Measurements from ENCODE around the gene LMTK2.

Gene LMTK2

DNA sequence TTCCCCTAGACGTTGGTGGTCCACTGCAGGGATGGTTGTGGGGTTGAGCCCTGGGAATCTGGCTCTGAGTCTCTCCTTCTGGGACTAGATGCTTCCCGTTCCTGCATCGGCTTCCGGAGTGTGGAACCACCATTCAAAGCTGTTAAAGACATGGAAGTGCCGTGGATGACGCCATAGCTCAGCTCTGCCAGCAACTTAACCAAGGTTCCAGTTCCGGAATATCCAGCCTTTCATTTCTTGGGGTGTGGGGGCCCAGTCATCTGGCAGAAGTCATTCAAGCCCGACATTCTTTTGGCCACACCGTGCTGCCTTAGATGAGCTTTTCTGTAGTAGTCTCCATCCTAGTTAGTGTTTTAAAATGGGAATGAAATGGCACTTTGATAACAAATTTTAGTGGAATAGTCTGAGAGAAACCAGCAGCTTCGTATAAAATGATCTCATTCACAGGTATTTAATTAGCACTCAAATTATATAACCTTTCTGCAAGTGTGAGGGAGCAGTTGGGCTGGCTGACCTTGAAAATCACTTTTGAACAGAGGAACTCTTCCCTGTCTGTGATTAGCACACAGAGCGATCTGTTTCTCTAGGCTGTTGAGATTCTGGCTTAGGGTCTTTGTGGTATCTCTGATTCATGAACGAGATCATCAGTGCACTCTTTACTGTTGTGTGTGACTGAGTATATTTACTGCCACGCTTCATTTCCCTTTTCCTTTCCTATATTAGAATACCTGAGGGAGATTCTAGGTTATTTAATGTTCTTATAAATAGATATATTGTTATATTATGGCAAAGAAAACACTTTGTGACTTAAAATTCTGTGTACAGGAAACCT, 19.9 kb downstream of the LMTK2 start:
- Histone ChIP-seq H3K4me1 (ENCODE audit: control extremely low read depth in 1 of 4, control insufficient read depth in 4 of 4, insufficient read depth in 4 of 4, low read length in 3 of 4) (peaks cover 7 to 12% (median 9%) of the 10 kb centered on the region in 4 experiments), H3K27ac (ENCODE audit: insufficient read depth in 1 of 2, low read depth in 1 of 2, low read length in 2 of 2, poor library complexity in 1 of 2, severe bottlenecking in 2 of 2) (no peak overlapping the region), H3K36me3 (ENCODE audit: control insufficient read depth in 4 of 4, insufficient read depth in 4 of 4, low read length in 3 of 4) (no peaks in the 10 kb centered on the region), H3K4me3 (ENCODE audit: control insufficient read depth in 1 of 7, extremely low read depth in 1 of 7, insufficient read depth in 4 of 7, low read depth in 2 of 7, low read length in 6 of 7) (no peak overlapping the region), H3K27me3 (replicated peaks in 2 of 5; ENCODE audit: control insufficient read depth in 4 of 5, insufficient read depth in 5 of 5, low read length in 4 of 5) (peaks cover 0 to 12% (median 7%) of the 10 kb centered on the region in 5 experiments), H3K9me3 (ENCODE audit: control extremely low read depth in 1 of 5, control insufficient read depth in 4 of 5, insufficient read depth in 2 of 5, low read depth in 1 of 5, low read length in 4 of 5) (no peaks in the 10 kb centered on the region)
- DNase-seq: no peak
- ChIA-PET CTCF (interaction anchor here (0.8 kb wide), 1 partner anchor 16 kb away, joined by 3 read pairs; no protein-coding TSS in a partner anchor), POLR2A (no interaction called here)
- 99% methylated on average over 7 of the region's 13 CpGs for WGBS (ENCODE audit: insufficient coverage)

DNA sequence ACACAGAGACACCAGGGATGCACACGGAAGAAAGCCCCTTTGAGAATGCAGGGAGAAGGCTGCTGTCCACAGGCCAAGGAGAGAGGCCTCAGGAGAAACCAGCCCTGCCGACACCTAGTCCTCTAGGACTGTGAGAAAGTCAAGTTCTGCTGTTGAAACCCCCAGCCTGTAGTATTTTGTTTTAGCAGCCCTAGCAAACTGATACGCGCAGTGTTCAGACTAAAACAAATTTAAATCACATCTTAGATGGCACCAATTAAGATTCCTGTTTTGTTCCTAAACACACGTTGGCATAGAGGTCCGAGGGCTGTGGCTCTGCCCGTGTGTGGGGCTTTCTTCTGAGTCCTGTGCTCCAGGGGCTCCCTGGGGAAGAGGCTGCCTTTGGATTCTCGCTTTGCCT, 21.7 kb downstream of the LMTK2 start:
- peaks cover 0 to 12% (median 7%) of the 10 kb centered on the region in 5 experiments for H3K27me3 ChIP-seq (replicated peaks in 2 of 5; ENCODE audit: control insufficient read depth in 4 of 5, insufficient read depth in 5 of 5, low read length in 4 of 5)
- ChIA-PET CTCF (interaction anchor here (1.6 to 9.0 kb wide), 2 partner anchors 18 to 22 kb away, joined by 3 to 73 read pairs; partner anchors contain the start of gene LMTK2), POLR2A (no interaction called here)
- H3K9me3 ChIP-seq (ENCODE audit: control extremely low read depth in 1 of 5, control insufficient read depth in 4 of 5, insufficient read depth in 2 of 5, low read depth in 1 of 5, low read length in 4 of 5): no peaks in the 10 kb centered on the region
- no peak for DNase-seq
- WGBS (ENCODE audit: insufficient coverage): 96% methylated on average over 8 of the region's 8 CpGs
- no peak overlapping the region for H3K4me3 ChIP-seq (ENCODE audit: control insufficient read depth in 1 of 7, extremely low read depth in 1 of 7, insufficient read depth in 4 of 7, low read depth in 2 of 7, low read length in 6 of 7)
- H3K4me1 ChIP-seq (ENCODE audit: control extremely low read depth in 1 of 4, control insufficient read depth in 4 of 4, insufficient read depth in 4 of 4, low read length in 3 of 4): peaks cover 20 to 25% (median 25%) of the 10 kb centered on the region in 4 experiments
- H3K36me3 ChIP-seq (ENCODE audit: control insufficient read depth in 4 of 4, insufficient read depth in 4 of 4, low read length in 3 of 4): no peaks in the 10 kb centered on the region
- no peak overlapping the region for H3K27ac ChIP-seq (ENCODE audit: insufficient read depth in 1 of 2, low read depth in 1 of 2, low read length in 2 of 2, poor library complexity in 1 of 2, severe bottlenecking in 2 of 2)

DNA sequence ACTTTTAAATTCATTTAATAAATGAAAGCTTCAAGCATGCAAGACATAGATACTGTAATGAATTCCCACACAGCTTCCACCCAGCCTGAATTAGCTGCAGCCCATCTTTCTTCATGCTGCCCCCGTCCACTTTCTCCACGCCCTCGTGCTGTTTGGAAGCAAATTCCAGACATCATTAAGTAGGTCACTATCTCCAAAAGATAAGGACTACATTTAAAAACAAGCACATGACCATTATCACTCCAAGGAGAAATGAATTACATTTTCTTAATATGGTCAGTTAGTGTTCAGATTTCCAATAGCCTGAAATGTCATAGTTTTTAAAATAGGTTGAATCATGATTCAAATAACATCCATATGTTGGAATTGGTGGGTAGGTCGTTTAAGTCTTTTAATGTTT, 24.3 kb downstream of the LMTK2 start:
- CTCF ChIA-PET: interaction anchor here (1.4 to 9.0 kb wide), 7 partner anchors 9 to 109 kb away, joined by 4 to 73 read pairs (median 6); partner anchors contain the start of gene LMTK2
- peaks cover 35 to 50% (median 42%) of the 10 kb centered on the region in 4 experiments for H3K4me1 ChIP-seq (ENCODE audit: control extremely low read depth in 1 of 4, control insufficient read depth in 4 of 4, insufficient read depth in 4 of 4, low read length in 3 of 4)
- no peaks in the 10 kb centered on the region for H3K9me3 ChIP-seq (ENCODE audit: control extremely low read depth in 1 of 5, control insufficient read depth in 4 of 5, insufficient read depth in 2 of 5, low read depth in 1 of 5, low read length in 4 of 5)
- peaks cover 0 to 22% (median 10%) of the 10 kb centered on the region in 5 experiments for H3K27me3 ChIP-seq (replicated peaks in 2 of 5; ENCODE audit: control insufficient read depth in 4 of 5, insufficient read depth in 5 of 5, low read length in 4 of 5)
- DNase-seq: no peak
- H3K27ac ChIP-seq (ENCODE audit: insufficient read depth in 1 of 2, low read depth in 1 of 2, low read length in 2 of 2, poor library complexity in 1 of 2, severe bottlenecking in 2 of 2): no peak overlapping the region
- H3K36me3 ChIP-seq (ENCODE audit: control insufficient read depth in 4 of 4, insufficient read depth in 4 of 4, low read length in 3 of 4): no peaks in the 10 kb centered on the region
- POLR2A ChIA-PET: no interaction called here
- no peak overlapping the region for H3K4me3 ChIP-seq (ENCODE audit: control insufficient read depth in 1 of 7, extremely low read depth in 1 of 7, insufficient read depth in 4 of 7, low read depth in 2 of 7, low read length in 6 of 7)
- 100% methylated on average over 3 of the region's 4 CpGs for WGBS (ENCODE audit: insufficient coverage)

DNA sequence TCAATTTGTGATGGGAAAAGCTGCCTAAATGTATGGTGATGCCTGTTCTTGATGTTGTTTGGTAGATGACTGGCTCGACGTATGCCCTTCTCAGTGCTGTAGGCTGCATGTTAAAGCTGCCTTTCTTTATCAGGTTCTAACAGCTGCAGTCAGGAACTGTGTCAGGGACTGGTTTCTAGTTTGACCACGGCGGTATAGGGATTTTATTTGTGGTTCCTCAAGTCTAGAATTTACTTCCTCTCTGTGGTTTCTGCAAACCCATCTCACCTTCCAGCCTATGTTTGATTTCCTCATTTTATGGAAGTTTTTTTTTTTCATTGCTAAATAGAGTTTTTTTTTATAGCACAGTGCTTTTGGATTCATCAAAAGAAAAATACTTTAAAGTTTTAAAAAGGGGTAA, 26.5 kb downstream of the LMTK2 start:
- no peaks in the 10 kb centered on the region for H3K9me3 ChIP-seq (ENCODE audit: control extremely low read depth in 1 of 5, control insufficient read depth in 4 of 5, insufficient read depth in 2 of 5, low read depth in 1 of 5, low read length in 4 of 5)
- peaks cover 34 to 52% (median 46%) of the 10 kb centered on the region in 4 experiments for H3K4me1 ChIP-seq (ENCODE audit: control extremely low read depth in 1 of 4, control insufficient read depth in 4 of 4, insufficient read depth in 4 of 4, low read length in 3 of 4)
- H3K36me3 ChIP-seq (ENCODE audit: control insufficient read depth in 4 of 4, insufficient read depth in 4 of 4, low read length in 3 of 4): peaks cover 0 to 3% (median 0%) of the 10 kb centered on the region in 4 experiments
- H3K27me3 ChIP-seq (replicated peaks in 2 of 5; ENCODE audit: control insufficient read depth in 4 of 5, insufficient read depth in 5 of 5, low read length in 4 of 5): peaks cover 0 to 26% (median 13%) of the 10 kb centered on the region in 5 experiments
- CTCF ChIA-PET: interaction anchor here (1.0 to 9.0 kb wide), 5 partner anchors 13 to 1015 kb away, joined by 3 to 73 read pairs (median 5); partner anchors contain the start of gene SDHAF3
- peak overlapping the region in 1 of 7 experiments; percentile 37 for H3K4me3 ChIP-seq (ENCODE audit: control insufficient read depth in 1 of 7, extremely low read depth in 1 of 7, insufficient read depth in 4 of 7, low read depth in 2 of 7, low read length in 6 of 7)
- DNase-seq: peak; percentile 97 to 99 (median 99)
- H3K27ac ChIP-seq (ENCODE audit: insufficient read depth in 1 of 2, low read depth in 1 of 2, low read length in 2 of 2, poor library complexity in 1 of 2, severe bottlenecking in 2 of 2): peak overlapping the region in 1 of 2 experiments; percentile 17
- WGBS (ENCODE audit: insufficient coverage): no CpG with 5 or more reads among the region's 4 CpGs
- POLR2A ChIA-PET: interaction anchor here (0.6 to 0.7 kb wide), 2 partner anchors 12 to 497 kb away, joined by 3 to 6 read pairs; no protein-coding TSS in a partner anchor

DNA sequence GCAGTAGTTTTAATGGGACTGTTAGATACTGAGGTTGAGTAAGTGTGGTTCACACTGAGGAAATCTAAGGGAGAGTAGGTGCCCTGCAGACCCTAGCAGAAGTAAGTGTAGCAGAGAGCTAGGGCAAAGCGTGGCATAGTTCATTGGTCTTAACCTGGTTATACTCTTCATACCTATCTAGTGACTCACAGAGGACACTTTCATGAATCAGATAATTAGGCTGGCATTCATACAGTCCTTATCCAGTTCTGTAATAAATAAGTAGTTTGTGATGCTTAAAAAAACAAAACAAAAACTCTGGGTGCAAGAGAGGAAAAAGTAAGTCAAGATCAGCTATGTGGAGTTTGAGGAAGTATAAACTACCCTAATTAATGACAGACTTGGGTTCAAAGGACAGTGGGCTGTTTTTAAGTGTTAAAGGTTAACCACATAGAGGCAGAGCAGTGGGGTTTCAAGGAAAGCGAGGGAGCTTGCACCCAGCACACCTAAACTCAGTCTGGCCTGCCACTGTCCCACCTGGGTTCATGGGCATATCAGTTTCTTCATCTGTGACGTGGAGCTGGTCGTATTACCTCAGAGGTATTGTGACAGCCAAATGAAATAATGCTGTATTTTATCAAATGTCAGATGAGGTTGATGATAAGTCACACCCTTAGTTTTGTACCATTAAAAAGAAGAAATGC, 27.1 kb downstream of the LMTK2 start:
- WGBS (ENCODE audit: insufficient coverage): 0% methylated on average over 3 of the region's 4 CpGs
- POLR2A ChIA-PET: no interaction called here

DNA sequence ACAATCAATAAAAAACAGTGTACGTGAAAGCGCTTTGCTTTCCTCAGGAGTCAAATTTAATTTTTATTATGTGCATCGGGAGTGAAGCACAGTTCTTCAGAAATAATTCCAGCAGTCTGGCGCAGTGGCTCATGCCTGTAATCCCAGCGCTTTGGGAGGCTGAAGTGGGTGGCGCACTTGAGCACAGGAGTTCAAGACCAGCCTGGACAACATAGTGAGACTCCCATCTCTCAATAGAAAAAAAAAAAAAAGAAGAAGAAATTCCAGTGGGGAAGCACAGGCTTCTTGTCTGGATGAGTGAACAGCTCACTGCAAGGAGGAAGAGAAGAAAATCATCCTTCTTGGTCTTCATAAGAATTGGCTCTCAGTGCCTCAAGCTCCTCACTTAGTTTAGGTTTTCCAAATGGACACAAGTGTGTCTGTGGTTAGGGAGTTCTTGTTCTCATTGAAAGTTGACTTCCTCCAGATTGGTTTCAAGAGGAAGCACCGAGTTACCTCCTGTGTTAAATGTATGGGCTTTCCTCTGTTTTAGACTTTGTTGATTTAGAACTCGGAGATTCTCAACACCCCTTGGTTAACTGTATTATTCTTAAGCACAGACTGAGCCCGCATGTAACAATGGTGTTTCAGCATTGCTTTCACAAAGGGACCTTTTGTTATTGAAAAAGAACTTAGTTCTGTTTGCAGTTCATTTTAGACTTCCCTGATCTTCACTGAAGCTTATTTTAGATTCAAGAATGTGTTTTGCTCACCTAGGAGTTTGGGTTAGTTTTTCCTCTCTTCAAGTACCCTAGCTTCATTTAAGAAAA, 28.0 kb downstream of the LMTK2 start:
- no peaks in the 10 kb centered on the region for H3K9me3 ChIP-seq (ENCODE audit: control extremely low read depth in 1 of 5, control insufficient read depth in 4 of 5, insufficient read depth in 2 of 5, low read depth in 1 of 5, low read length in 4 of 5)
- POLR2A ChIA-PET: interaction anchor here (0.6 kb wide), 1 partner anchor 15 kb away, joined by 3 read pairs; no protein-coding TSS in a partner anchor
- peaks cover 0 to 28% (median 11%) of the 10 kb centered on the region in 5 experiments for H3K27me3 ChIP-seq (replicated peaks in 2 of 5; ENCODE audit: control insufficient read depth in 4 of 5, insufficient read depth in 5 of 5, low read length in 4 of 5)
- no peak overlapping the region for H3K4me3 ChIP-seq (ENCODE audit: control insufficient read depth in 1 of 7, extremely low read depth in 1 of 7, insufficient read depth in 4 of 7, low read depth in 2 of 7, low read length in 6 of 7)
- DNase-seq: peak in 2 of 3 donors; percentile 4 to 14
- peaks cover 0 to 11% (median 1%) of the 10 kb centered on the region in 4 experiments for H3K36me3 ChIP-seq (ENCODE audit: control insufficient read depth in 4 of 4, insufficient read depth in 4 of 4, low read length in 3 of 4)
- WGBS (ENCODE audit: insufficient coverage): 68% methylated on average over 9 of the region's 9 CpGs
- H3K4me1 ChIP-seq (ENCODE audit: control extremely low read depth in 1 of 4, control insufficient read depth in 4 of 4, insufficient read depth in 4 of 4, low read length in 3 of 4): peaks cover 34 to 52% (median 46%) of the 10 kb centered on the region in 4 experiments
- CTCF ChIA-PET: interaction anchor here (1.3 to 9.0 kb wide), 5 partner anchors 14 to 117 kb away, joined by 3 to 73 read pairs (median 6); no protein-coding TSS in a partner anchor
- H3K27ac ChIP-seq (ENCODE audit: insufficient read depth in 1 of 2, low read depth in 1 of 2, low read length in 2 of 2, poor library complexity in 1 of 2, severe bottlenecking in 2 of 2): no peak overlapping the region

More for the DNA sequence above, 27.1 kb downstream of the LMTK2 start:
- DNase-seq: no peak
- Histone ChIP-seq H3K36me3 (ENCODE audit: control insufficient read depth in 4 of 4, insufficient read depth in 4 of 4, low read length in 3 of 4) (peaks cover 0 to 7% (median under 1%) of the 10 kb centered on the region in 4 experiments), H3K9me3 (ENCODE audit: control extremely low read depth in 1 of 5, control insufficient read depth in 4 of 5, insufficient read depth in 2 of 5, low read depth in 1 of 5, low read length in 4 of 5) (no peaks in the 10 kb centered on the region), H3K4me1 (ENCODE audit: control extremely low read depth in 1 of 4, control insufficient read depth in 4 of 4, insufficient read depth in 4 of 4, low read length in 3 of 4) (peaks cover 34 to 52% (median 46%) of the 10 kb centered on the region in 4 experiments), H3K27ac (ENCODE audit: insufficient read depth in 1 of 2, low read depth in 1 of 2, low read length in 2 of 2, poor library complexity in 1 of 2, severe bottlenecking in 2 of 2) (no peak overlapping the region), H3K27me3 (replicated peaks in 2 of 5; ENCODE audit: control insufficient read depth in 4 of 5, insufficient read depth in 5 of 5, low read length in 4 of 5) (peaks cover 0 to 28% (median 13%) of the 10 kb centered on the region in 5 experiments), H3K4me3 (ENCODE audit: control insufficient read depth in 1 of 7, extremely low read depth in 1 of 7, insufficient read depth in 4 of 7, low read depth in 2 of 7, low read length in 6 of 7) (no peak overlapping the region)
- CTCF ChIA-PET: interaction anchor here (1.0 to 9.0 kb wide), 6 partner anchors 14 to 1016 kb away, joined by 3 to 73 read pairs (median 5); partner anchors contain the start of gene SDHAF3
